ENCODE measurements around the gene NSG1.

DNA sequence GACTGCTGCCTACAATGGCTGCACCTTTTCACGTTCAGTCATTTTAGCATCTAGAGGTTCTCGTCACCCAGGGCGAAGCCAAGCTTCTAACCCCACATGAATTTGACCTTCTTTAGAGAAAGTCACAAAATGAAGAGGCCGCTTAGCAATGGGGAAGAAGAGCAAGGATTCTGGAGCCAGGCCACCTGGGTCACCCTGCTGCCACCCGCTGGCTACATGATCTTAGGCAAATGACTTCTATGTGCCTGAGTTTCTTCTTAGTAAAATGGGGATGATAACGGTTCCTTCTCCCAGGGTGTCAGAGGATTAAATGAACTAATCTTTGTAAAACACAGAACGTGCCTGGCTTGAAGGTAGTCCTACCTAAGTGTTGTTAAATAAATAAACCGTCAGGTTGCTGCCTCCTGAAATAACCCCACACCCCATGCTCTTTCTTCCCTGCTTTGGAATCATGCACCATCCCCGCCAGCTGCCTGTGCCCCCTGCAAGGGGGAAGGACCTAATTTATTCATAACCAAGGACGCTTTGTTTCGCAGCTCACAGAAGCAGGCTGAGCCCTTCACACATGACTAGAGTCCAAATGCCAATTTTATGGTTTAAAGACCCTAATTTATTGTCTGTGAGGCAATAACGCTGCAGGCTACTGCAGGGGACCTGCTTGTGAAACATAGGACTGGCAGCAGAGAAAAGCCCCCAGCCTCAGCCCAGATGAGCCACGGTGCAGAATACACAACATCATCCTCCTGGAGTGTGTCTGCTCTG lies 28.6 kb upstream of the NSG1 start:
- TF ChIP-seq, protein P1, sequence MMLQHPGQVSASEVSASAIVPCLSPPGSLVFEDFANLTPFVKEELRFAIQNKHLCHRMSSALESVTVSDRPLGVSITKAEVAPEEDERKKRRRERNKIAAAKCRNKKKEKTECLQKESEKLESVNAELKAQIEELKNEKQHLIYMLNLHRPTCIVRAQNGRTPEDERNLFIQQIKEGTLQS (CRISPR knock-in tag; IDR thresholded peaks at IDR 0.05): no peak
- TF ChIP-seq, protein P2, sequence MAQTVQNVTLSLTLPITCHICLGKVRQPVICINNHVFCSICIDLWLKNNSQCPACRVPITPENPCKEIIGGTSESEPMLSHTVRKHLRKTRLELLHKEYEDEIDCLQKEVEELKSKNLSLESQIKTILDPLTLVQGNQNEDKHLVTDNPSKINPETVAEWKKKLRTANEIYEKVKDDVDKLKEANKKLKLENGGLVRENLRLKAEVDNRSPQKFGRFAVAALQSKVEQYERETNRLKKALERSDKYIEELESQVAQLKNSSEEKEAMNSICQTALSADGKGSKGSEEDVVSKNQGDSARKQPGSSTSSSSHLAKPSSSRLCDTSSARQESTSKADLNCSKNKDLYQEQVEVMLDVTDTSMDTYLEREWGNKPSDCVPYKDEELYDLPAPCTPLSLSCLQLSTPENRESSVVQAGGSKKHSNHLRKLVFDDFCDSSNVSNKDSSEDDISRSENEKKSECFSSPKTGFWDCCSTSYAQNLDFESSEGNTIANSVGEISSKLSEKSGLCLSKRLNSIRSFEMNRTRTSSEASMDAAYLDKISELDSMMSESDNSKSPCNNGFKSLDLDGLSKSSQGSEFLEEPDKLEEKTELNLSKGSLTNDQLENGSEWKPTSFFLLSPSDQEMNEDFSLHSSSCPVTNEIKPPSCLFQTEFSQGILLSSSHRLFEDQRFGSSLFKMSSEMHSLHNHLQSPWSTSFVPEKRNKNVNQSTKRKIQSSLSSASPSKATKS (CRISPR knock-in tag; IDR thresholded peaks at IDR 0.05): no peak
- TF ChIP-seq NR2F1 (CRISPR knock-in tag; IDR thresholded peaks at IDR 0.05) (no peak), POLR2A (IDR thresholded peaks at IDR 0.05; ENCODE audit: insufficient read depth in 1 of 2, low read depth in 2 of 2, low read length in 2 of 2) (no peak), SIN3A (IDR thresholded peaks at IDR 0.05; ENCODE audit: borderline replicate concordance, low read depth, low read length) (no peak), ZNF772 (CRISPR knock-in tag; IDR thresholded peaks at IDR 0.05) (no peak), HNRNPUL1 (IDR thresholded peaks at IDR 0.05; ENCODE audit: low read depth, low read length) (no peak), BHLHE40 (IDR thresholded peaks at IDR 0.05; ENCODE audit: low read length) (no peak), ZNF441 (CRISPR knock-in tag; IDR thresholded peaks at IDR 0.05; ENCODE audit: borderline replicate concordance) (no peak)
- TF ChIP-seq, protein P3, sequence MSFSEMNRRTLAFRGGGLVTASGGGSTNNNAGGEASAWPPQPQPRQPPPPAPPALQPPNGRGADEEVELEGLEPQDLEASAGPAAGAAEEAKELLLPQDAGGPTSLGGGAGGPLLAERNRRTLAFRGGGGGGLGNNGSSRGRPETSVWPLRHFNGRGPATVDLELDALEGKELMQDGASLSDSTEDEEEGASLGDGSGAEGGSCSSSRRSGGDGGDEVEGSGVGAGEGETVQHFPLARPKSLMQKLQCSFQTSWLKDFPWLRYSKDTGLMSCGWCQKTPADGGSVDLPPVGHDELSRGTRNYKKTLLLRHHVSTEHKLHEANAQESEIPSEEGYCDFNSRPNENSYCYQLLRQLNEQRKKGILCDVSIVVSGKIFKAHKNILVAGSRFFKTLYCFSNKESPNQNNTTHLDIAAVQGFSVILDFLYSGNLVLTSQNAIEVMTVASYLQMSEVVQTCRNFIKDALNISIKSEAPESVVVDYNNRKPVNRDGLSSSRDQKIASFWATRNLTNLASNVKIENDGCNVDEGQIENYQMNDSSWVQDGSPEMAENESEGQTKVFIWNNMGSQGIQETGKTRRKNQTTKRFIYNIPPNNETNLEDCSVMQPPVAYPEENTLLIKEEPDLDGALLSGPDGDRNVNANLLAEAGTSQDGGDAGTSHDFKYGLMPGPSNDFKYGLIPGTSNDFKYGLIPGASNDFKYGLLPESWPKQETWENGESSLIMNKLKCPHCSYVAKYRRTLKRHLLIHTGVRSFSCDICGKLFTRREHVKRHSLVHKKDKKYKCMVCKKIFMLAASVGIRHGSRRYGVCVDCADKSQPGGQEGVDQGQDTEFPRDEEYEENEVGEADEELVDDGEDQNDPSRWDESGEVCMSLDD (CRISPR knock-in tag; IDR thresholded peaks at IDR 0.05; ENCODE audit: borderline replicate concordance): no peak
- TF ChIP-seq, protein P4, sequence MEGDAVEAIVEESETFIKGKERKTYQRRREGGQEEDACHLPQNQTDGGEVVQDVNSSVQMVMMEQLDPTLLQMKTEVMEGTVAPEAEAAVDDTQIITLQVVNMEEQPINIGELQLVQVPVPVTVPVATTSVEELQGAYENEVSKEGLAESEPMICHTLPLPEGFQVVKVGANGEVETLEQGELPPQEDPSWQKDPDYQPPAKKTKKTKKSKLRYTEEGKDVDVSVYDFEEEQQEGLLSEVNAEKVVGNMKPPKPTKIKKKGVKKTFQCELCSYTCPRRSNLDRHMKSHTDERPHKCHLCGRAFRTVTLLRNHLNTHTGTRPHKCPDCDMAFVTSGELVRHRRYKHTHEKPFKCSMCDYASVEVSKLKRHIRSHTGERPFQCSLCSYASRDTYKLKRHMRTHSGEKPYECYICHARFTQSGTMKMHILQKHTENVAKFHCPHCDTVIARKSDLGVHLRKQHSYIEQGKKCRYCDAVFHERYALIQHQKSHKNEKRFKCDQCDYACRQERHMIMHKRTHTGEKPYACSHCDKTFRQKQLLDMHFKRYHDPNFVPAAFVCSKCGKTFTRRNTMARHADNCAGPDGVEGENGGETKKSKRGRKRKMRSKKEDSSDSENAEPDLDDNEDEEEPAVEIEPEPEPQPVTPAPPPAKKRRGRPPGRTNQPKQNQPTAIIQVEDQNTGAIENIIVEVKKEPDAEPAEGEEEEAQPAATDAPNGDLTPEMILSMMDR (CRISPR knock-in tag; IDR thresholded peaks at IDR 0.05): 0 out of 2 replicates have a peak, but pooled peaks have one; percentile 4

Data from HepG2 (cell line).